Right lobe of liver (tissue), 6 donors: ENCODE data around the gene BRD3OS. TPM values are rescaled to one million over a fixed set of nuclear protein-coding genes. Genes with fewer than 3 reads are reported as not detected.

Experiments
- ATAC-seq, 4 donors: fragments of 200-7000 bp; cut with Tn5 transposase; one replicate each; pipeline ENCODE4 v1.9.1; 2020; ENCODE audit warnings: mild to moderate bottlenecking in 4 of 4, moderate library complexity in 4 of 4
- DNase-seq, 3 donors: peaks; one replicate each; pipeline ENCODE4 v3.0.0-alpha.2; 2020
- H3K27ac ChIP-seq, 3 donors: fragments of 200-600 bp; one replicate each; pipeline ENCODE4 v1.8.0; 2022
- H3K27me3 ChIP-seq, 2 donors: fragments of 200-600 bp; one replicate each; pipeline ENCODE4 v1.8.0; 2022
- H3K36me3 ChIP-seq, 4 donors: fragments of 200-600 bp; sonication (generic) in 1 of 4; one replicate each; pipeline versions ENCODE4 v1.5.1 to v1.8.0; 2017 to 2022; ENCODE audit warnings: control low read depth in 1 of 4
- H3K4me1 ChIP-seq, 4 donors: fragments of 200-600 bp; sonication (generic) in 1 of 4; one replicate each; pipeline versions ENCODE4 v1.5.1 to v1.8.0; 2017 to 2022; ENCODE audit warnings: control low read depth in 1 of 4
- H3K4me3 ChIP-seq, 3 donors: fragments of 200-600 bp; one replicate each; pipeline ENCODE4 v1.8.0; 2022
- H3K9me3 ChIP-seq, 4 donors: fragments of 200-600 bp; sonication (generic) in 1 of 4; one replicate each; pipeline versions ENCODE4 v1.5.1 to v1.8.0; 2017 to 2022; ENCODE audit warnings: control low read depth in 1 of 4
- CTCF ChIP-seq, 4 donors: fragments of 200-600 bp in 3 of 4; fragments of 450-650 bp in 1 of 4; IDR thresholded peaks; one replicate each; pipeline versions ENCODE4 v1.5.1 to v1.8.0; 2016 to 2022; ENCODE audit warnings: antibody characterized with exemption in 4 of 4, mild to moderate bottlenecking in 2 of 4
- POLR2A ChIP-seq: fragments of 450-650 bp; IDR thresholded peaks from one replicate; pipeline ENCODE4 v1.6.1; 2017; ENCODE audit warnings: antibody characterized with exemption, mild to moderate bottlenecking
- WGBS: methylation state at CpG from one replicate; pipeline ENCODE4 v1.1.6; 2018; ENCODE audit warnings: low coverage, low lambda C conversion rate; ENCODE audit not compliant: insufficient coverage; ENCODE audit errors: missing lambda C conversion rate; 5-methylcytosine and 5-hydroxymethylcytosine counted together
- intact Hi-C, 2 donors: fragments of 100-400 bp; cut with DNase I; formaldehyde crosslinking; loops; one replicate each; pipeline versions ENCODE4 v1.11.2 to v1.14.1; 2022
- total RNA-seq, 6 experiments: library from RNA; depleted of rRNA in 2 of 6; stranded (reverse); fragments of >200 nt in 2 of 6; fragmentation: NEBNext Ultra II Directional in 3 of 6; extraction: Animal tissue kit (Norgen Biotek cat#: 25700) in 3 of 6; gene quantifications; one replicate each; pipeline versions ENCODE4 v1.1.0 to v1.2.4, GENCODE V29; 2016 to 2023
- donor health status: DM: no; HTN: yes; CAD: no.
- donor health status: DM: no; HTN: no; CAD: no.
- donor health status: DM: no; HTN: no; CAD: no.
- donor health status: DM: no; HTN: yes; CAD: no.
- donor health status: DM: no; HTN: yes; CAD: no.

Gene BRD3OS
- total RNA-seq, 6 experiments from 2014 or later = 3.2 to 8.1 (median 5.9) TPM

- Histone ChIP-seq H3K9me3 (no peaks in the 10 kb centered on the region), H3K27me3 (no peaks in the 10 kb centered on the region), H3K36me3 (no peaks in the 10 kb centered on the region), H3K4me3 (peak overlapping the region in 2 of 3 donors; percentile 39), H3K27ac (peak overlapping the region; percentile 70 to 86 (median 80)), H3K4me1 (peaks cover 0 to 57% (median 23%) of the 10 kb centered on the region in 4 donors)
- DNase-seq (peak; percentile 65 to 73 (median 72)), ATAC-seq (peak; percentile 45 to 60 (median 56))
- TF ChIP-seq POLR2A (no peak), CTCF (IDR thresholded peaks at IDR 0.05) (no peak)
- intact Hi-C loops = loop anchor here in 1 of 2 donors (10.0 kb wide), 1 partner anchor 95 kb away; no protein-coding TSS in a partner anchor
- WGBS = 42% methylated on average over 9 of the region's 22 CpGs
These were observed 45.1 kb upstream of the BRD3OS start for GRCh38 chr9:133979921-133980863.

- Histone ChIP-seq H3K36me3 (no peaks in the 10 kb centered on the region), H3K4me3 (no peak overlapping the region), H3K27ac (no peak overlapping the region), H3K9me3 (no peaks in the 10 kb centered on the region), H3K4me1 (peaks cover 0 to 53% (median 23%) of the 10 kb centered on the region in 4 donors), H3K27me3 (no peaks in the 10 kb centered on the region)
- TF ChIP-seq CTCF (IDR thresholded peaks at IDR 0.05) = no peak
- TF ChIP-seq POLR2A = no peak
- ATAC-seq = no peak
- DNase-seq = peak; percentile 15 to 42 (median 42)
- WGBS = 77% methylated on average over 7 of the region's 25 CpGs
- intact Hi-C loops = no loop called here
These were observed 44.3 kb upstream of the BRD3OS start for GRCh38 chr9:133980864-133981588.

- intact Hi-C loops = no loop called here
- peak; percentile 15 to 48 (median 31) for DNase-seq
- peaks cover 0 to 53% (median 23%) of the 10 kb centered on the region in 4 donors for H3K4me1 ChIP-seq
- H3K9me3 ChIP-seq = no peaks in the 10 kb centered on the region
- TF ChIP-seq CTCF (IDR thresholded peaks at IDR 0.05) (no peak), POLR2A (no peak)
- ATAC-seq = no peak
- 91% methylated on average over 9 of the region's 14 CpGs for WGBS
- no peak overlapping the region for H3K4me3 ChIP-seq
- H3K27me3 ChIP-seq = no peaks in the 10 kb centered on the region
- H3K27ac ChIP-seq = no peak overlapping the region
- no peaks in the 10 kb centered on the region for H3K36me3 ChIP-seq
These were observed 43.7 kb upstream of the BRD3OS start for GRCh38 chr9:133981589-133981957.

DNA sequence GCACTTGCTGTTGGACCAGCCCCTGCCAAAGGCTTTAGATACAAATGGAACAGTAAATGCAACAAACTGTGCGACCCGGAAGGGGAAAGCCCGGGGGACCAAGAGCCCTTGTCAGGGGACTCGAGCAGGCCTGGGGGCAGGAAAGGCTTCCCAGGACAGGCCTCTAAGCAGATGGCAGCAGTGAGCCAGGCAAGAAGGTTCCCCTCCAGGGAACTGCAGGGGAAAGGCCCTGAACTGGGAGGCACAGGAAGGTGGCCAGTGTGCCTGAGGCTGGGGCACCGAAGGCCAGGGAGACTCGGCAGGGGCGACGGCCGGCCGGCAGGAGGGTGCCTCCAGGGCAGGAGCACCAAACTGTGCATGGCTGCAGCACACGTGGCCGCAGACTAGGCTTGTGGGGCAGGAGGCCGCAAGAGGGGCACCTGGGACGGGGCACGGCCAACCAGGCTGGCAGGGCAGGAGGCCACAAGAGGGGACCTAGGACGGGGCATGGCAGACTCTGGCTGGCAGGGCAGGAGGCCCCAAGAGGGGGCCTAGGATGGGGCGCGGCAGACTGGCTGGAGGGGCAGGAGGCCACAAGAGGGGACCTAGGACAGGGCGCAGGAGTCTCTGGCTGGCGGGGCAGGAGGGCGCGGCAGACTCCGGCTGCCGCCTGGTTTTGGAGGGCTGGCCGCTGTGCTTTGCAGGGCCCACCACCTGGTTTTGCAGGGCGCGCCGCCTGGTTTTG, 43.2 kb upstream of the BRD3OS start:
- intact Hi-C loops = no loop called here
- H3K4me3 ChIP-seq = no peak overlapping the region
- H3K27ac ChIP-seq = no peak overlapping the region
- ATAC-seq (no peak), DNase-seq (peak; percentile 16 to 49 (median 42))
- 97% methylated on average over 12 of the region's 28 CpGs for WGBS
- H3K4me1 ChIP-seq = peaks cover 0 to 51% (median 22%) of the 10 kb centered on the region in 4 donors
- no peaks in the 10 kb centered on the region for H3K36me3 ChIP-seq
- H3K27me3 ChIP-seq = no peaks in the 10 kb centered on the region
- TF ChIP-seq POLR2A (no peak), CTCF (IDR thresholded peaks at IDR 0.05) (no peak)
- H3K9me3 ChIP-seq = no peaks in the 10 kb centered on the region
